Measurements from ENCODE around the gene KCNQ5.

The KCNQ5 gene

DNA sequence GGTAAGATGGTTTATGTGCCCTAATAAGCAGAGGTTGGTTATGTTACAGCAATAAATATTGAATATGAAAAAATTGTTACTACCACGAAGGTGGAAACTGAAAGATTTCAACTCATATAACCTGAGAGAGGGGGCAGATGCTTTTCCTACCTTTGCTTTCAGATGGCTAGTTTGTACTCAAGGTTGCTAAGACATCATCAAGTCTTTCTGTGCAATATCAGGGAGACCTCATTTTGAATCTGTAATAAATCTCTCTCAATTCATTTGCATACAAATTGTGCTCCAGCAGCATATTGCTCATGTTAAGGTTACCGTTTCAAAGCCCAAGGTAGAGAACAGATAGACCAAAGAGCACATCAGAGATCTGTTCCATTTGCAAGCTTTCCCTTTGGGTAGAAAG lies 383.0 kb downstream of the KCNQ5 start:
- TF ChIP-seq, protein P1, sequence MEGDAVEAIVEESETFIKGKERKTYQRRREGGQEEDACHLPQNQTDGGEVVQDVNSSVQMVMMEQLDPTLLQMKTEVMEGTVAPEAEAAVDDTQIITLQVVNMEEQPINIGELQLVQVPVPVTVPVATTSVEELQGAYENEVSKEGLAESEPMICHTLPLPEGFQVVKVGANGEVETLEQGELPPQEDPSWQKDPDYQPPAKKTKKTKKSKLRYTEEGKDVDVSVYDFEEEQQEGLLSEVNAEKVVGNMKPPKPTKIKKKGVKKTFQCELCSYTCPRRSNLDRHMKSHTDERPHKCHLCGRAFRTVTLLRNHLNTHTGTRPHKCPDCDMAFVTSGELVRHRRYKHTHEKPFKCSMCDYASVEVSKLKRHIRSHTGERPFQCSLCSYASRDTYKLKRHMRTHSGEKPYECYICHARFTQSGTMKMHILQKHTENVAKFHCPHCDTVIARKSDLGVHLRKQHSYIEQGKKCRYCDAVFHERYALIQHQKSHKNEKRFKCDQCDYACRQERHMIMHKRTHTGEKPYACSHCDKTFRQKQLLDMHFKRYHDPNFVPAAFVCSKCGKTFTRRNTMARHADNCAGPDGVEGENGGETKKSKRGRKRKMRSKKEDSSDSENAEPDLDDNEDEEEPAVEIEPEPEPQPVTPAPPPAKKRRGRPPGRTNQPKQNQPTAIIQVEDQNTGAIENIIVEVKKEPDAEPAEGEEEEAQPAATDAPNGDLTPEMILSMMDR (IDR thresholded peaks at IDR 0.05; ENCODE audit: insufficient read depth, low read depth, low read length, missing control alignments) = no peak
- H3K4me3 ChIP-seq (ENCODE audit: low read length) = no peak overlapping the region
- no peak for DNase-seq (ENCODE audit: low read depth)

DNA sequence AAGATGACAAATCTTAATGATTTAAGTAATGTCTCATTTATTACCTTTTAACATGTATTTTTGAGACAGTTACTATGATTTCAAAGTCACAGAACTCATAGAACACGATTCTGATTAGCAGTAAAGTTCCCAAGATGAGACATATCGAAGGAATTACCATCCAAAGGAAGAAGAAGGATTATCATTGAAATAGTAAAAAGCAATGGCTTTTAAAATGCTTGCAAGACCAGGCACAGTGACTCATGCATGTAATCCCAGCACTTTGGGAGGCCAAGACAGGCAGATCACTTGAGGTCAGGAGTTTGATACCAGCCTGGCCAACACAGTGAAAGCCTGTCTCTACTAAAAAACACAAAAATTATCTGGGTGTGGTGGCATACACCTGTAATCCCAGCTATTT lies 384.3 kb downstream of the KCNQ5 start:
- TF ChIP-seq, protein P1 (IDR thresholded peaks at IDR 0.05; ENCODE audit: insufficient read depth, low read depth, low read length, missing control alignments) = no peak
- DNase-seq (ENCODE audit: low read depth) = peak; percentile 8
- H3K4me3 ChIP-seq (ENCODE audit: low read length) = no peak overlapping the region

DNA sequence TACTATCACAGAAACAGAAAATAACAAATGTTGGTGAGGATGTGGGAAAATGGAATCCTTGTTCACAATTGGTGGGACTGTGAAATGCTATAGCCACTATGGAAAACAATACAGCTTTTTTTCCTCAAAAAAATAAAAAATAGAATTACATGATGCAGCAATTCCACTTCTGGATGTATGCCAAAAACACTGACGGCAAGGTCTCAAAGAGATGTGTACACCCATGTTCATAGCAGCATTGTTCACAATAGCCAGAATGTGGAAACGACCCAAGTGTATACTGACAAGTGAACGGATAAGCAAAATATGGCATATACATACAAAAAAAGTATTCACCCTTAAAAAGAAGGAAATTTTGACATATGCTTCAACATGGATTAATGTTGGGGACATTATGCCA lies 390.1 kb downstream of the KCNQ5 start:
- H3K4me3 ChIP-seq (ENCODE audit: low read length) = no peak overlapping the region
- DNase-seq (ENCODE audit: low read depth) = no peak
- TF ChIP-seq, protein P1 (IDR thresholded peaks at IDR 0.05; ENCODE audit: insufficient read depth, low read depth, low read length, missing control alignments) = no peak

DNA sequence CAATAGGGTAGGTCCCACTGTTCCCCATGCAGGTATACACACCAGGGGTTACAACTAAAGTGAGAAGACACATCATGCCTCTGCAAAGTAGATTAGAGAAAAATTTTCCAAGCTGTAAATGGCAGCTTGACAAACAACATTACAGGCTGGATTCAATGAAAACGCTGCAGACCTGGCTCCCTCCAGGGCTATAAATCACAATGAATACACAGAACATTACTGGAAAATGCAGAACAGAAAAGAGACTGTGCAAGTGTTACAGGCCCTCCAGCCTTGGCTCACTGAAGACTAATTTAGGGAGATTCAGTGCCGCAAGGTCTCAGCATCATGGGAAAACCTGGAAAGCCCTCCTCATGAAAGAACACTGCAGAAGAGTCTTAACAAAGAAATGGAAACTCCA lies 395.6 kb downstream of the KCNQ5 start:
- DNase-seq (ENCODE audit: low read depth) = no peak
- TF ChIP-seq, protein P1 (IDR thresholded peaks at IDR 0.05; ENCODE audit: insufficient read depth, low read depth, low read length, missing control alignments) = no peak

DNA sequence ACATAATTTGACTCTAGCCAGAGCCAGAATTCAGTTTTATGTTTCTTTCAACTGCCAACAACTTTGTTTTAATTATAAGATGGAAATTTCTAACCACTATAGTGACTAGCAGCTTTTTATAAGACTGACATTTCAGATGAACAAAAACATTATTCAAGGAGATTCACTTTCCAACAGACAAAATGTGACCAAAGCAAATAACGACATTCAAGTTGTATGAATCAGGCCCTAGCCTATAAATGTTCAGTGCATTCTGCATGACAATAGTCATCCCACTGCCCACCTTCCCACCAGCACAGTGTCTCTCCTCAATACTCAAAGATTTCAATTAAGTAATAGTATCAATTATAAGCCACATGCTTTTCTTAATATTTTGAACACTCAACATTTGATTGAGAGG lies 402.7 kb downstream of the KCNQ5 start:
- TF ChIP-seq, protein P1 (IDR thresholded peaks at IDR 0.05; ENCODE audit: insufficient read depth, low read depth, low read length, missing control alignments) = no peak
- no peak for DNase-seq (ENCODE audit: low read depth)
- no peak overlapping the region for H3K4me3 ChIP-seq (ENCODE audit: low read length)

More for the DNA sequence above, 395.6 kb downstream of the KCNQ5 start:
- H3K4me3 ChIP-seq (ENCODE audit: low read length) = no peak overlapping the region

DNA sequence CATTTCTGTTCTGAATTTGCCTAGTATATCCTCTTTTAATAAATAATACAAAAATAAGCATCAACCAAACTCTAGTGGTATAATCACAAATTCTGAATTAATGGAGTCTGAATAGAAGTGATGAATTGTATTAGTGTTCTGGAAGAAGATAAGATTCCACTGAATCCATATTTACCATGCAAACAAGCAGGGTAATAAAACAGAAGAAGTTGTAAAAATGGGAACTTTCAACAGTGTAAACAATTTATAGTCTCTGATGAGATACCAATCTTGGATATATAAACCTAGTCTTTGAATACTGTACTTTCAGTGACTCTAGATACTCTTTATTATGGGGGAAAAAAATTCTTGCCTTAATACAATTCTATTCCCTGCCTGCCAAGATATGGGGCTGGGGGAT lies 405.8 kb downstream of the KCNQ5 start:
- DNase-seq (ENCODE audit: low read depth) = no peak
- no peak overlapping the region for H3K4me3 ChIP-seq (ENCODE audit: low read length)
- TF ChIP-seq, protein P1 (IDR thresholded peaks at IDR 0.05; ENCODE audit: insufficient read depth, low read depth, low read length, missing control alignments) = no peak

DNA sequence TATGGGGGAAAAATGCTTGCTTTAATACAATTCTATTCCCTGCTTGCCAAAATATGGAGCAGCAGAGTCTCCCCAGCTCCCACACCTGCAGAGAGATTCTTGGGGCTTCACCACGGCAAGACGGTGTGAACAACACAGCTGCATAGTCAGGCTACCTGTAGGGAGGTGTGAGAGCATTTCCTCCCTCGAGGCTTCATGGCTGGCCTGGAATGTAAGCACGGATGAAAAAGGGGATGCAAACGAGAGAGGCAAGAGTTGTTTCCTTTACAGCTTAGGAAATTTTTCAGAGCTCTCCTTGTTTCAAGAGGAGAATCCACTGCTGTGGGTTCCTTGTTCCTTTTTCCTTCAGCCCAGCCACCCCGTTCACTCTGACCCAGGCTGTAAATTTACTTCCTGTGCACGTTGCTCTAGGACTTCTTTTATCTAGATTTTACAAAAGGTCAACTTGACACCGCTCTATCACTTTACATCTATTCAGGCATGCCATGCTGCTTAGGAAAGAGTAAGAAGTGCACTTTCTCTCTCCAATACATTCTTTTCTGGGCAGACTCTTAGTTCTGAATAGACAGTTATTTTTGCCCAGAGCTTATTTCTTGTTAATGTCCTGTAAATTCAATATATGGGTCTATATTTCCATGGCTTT lies 406.4 kb downstream of the KCNQ5 start:
- TF ChIP-seq, protein P1 (IDR thresholded peaks at IDR 0.05; ENCODE audit: insufficient read depth, low read depth, low read length, missing control alignments) = no peak
- no peak for DNase-seq (ENCODE audit: low read depth)
- H3K4me3 ChIP-seq (ENCODE audit: low read length) = no peak overlapping the region

All from epithelial cell of esophagus (primary cell).